PC-9 (cell line): ENCODE measurements around the gene PRXL2A. TPM values are rescaled to one million over a fixed set of nuclear protein-coding genes. Genes with fewer than 3 reads are reported as not detected.

ENCODE experiments used
- BruUV-seq: library from RNA; stranded (reverse); fragments of 400-500 nt; replicated peaks from 2 replicates; lab custom pipeline; 2021; lab: Mats Ljungman, UMichigan
- CTCF ChIA-PET: fragments of 300-600 bp; sonication (Branson Sonifier 250); formaldehyde crosslinking; loops from one replicate; lab custom pipeline; 2022; ENCODE audit warnings: antibody characterized with exemption; lab: Charles Lee
- POLR2A ChIA-PET: fragments of 300-600 bp; sonication (Branson Sonifier 250); formaldehyde crosslinking; loops from one replicate; lab custom pipeline; 2022; ENCODE audit warnings: antibody characterized with exemption; ENCODE audit not compliant: unreplicated experiment; lab: Charles Lee
- DNase-seq, 2 experiments: peaks; one replicate each; pipeline versions ENCODE4 v3.0.0 to v3.0.0-alpha.2; 2015 to 2022; ENCODE audit warnings: mixed read lengths in 1 of 2
- H2AFZ ChIP-seq: fragments of 200-600 bp; sonication (generic); 2 replicates; pipeline ENCODE4 v1.8.1; 2017; ENCODE audit warnings: antibody characterized with exemption
- H3F3A ChIP-seq: fragments of 200-600 bp; sonication (generic); 2 replicates; pipeline ENCODE4 v1.8.1; 2017; ENCODE audit warnings: antibody characterized with exemption, mild to moderate bottlenecking, low read depth; ENCODE audit not compliant: insufficient read depth
- H3K27ac ChIP-seq: fragments of 200-600 bp; sonication (generic); 2 replicates; pipeline ENCODE4 v1.6.1; 2016; ENCODE audit warnings: mixed run types
- H3K27me3 ChIP-seq: fragments of 200-600 bp; sonication (generic); 2 replicates; pipeline ENCODE4 v1.6.1; 2016; ENCODE audit warnings: low read depth, mixed run types; ENCODE audit not compliant: insufficient read depth
- H3K36me3 ChIP-seq: fragments of 200-600 bp; sonication (generic); 2 replicates; pipeline ENCODE4 v1.6.1; 2016; ENCODE audit warnings: low read depth, mixed run types
- H3K4me1 ChIP-seq: fragments of 200-600 bp; sonication (generic); replicated peaks from 2 replicates; pipeline ENCODE4 v1.6.1; 2016; ENCODE audit warnings: mixed run types; ENCODE audit not compliant: insufficient read depth
- H3K4me2 ChIP-seq: fragments of 200-600 bp; sonication (generic); 2 replicates; pipeline ENCODE4 v1.6.1; 2017; ENCODE audit warnings: mixed run types
- H3K4me3 ChIP-seq: fragments of 200-600 bp; sonication (generic); 2 replicates; pipeline ENCODE4 v1.6.1; 2016; ENCODE audit warnings: mixed run types
- H3K79me2 ChIP-seq: fragments of 200-600 bp; sonication (generic); 2 replicates; pipeline ENCODE4 v1.6.1; 2017; ENCODE audit warnings: low read depth, mixed run types
- H3K9me2 ChIP-seq: fragments of 200-600 bp; sonication (generic); 2 replicates; pipeline ENCODE4 v1.8.1; 2017; ENCODE audit warnings: mild to moderate bottlenecking; ENCODE audit not compliant: insufficient read depth
- H3K9me3 ChIP-seq: fragments of 200-600 bp; sonication (generic); 2 replicates; pipeline ENCODE4 v1.8.1; 2016; ENCODE audit warnings: low read depth; ENCODE audit not compliant: insufficient read depth
- H4K20me1 ChIP-seq: fragments of 200-600 bp; sonication (generic); 2 replicates; pipeline ENCODE4 v1.8.1; 2017; ENCODE audit not compliant: insufficient read depth
- CTCF ChIP-seq: fragments of 200-600 bp; sonication (generic); conservative IDR thresholded peaks from 2 replicates; pipeline ENCODE4 v1.6.1; 2017; ENCODE audit warnings: mixed run types, antibody characterized with exemption, mild to moderate bottlenecking, moderate library complexity
- EZH2 ChIP-seq: fragments of 200-600 bp; sonication (generic); IDR thresholded peaks from 2 replicates; pipeline ENCODE4 v1.8.0; 2017; ENCODE audit warnings: antibody characterized with exemption, low read depth
- intact Hi-C: fragments of 100-400 bp; cut with micrococcal nuclease; formaldehyde crosslinking; loops from one replicate; pipeline ENCODE4 v1.10.0; 2022; ENCODE audit not compliant: unreplicated experiment
- total RNA-seq: library from RNA; stranded (reverse); gene quantifications from 2 replicates; pipeline ENCODE4 v1.2.3, GENCODE V29; 2021

The PRXL2A gene
- total RNA-seq, 1 experiment from 2014 or later = 88.7 TPM

- Histone ChIP-seq H3K36me3 (no peaks in the 10 kb centered on the region), H4K20me1 (no peaks in the 10 kb centered on the region), H3F3A (no peaks in the 10 kb centered on the region), H3K4me1 (no peaks in the 10 kb centered on the region), H3K27me3 (no peaks in the 10 kb centered on the region), H3K9me2 (no peaks in the 10 kb centered on the region), H3K9me3 (no peaks in the 10 kb centered on the region), H3K27ac (no peak overlapping the region), H3K79me2 (no peaks in the 10 kb centered on the region), H2AFZ (no peak overlapping the region), H3K4me2 (no peak overlapping the region), H3K4me3 (no peak overlapping the region)
- ChIA-PET CTCF (no interaction called here), POLR2A (no interaction called here)
- BruUV-seq = no TSS peak
- intact Hi-C loops = no loop called here
- no peak for DNase-seq
- no peak for TF ChIP-seq EZH2
- TF ChIP-seq CTCF = no peak
Measured at GRCh38 chr10:80394358-80394916, 13.9 kb upstream of the PRXL2A start.

DNA sequence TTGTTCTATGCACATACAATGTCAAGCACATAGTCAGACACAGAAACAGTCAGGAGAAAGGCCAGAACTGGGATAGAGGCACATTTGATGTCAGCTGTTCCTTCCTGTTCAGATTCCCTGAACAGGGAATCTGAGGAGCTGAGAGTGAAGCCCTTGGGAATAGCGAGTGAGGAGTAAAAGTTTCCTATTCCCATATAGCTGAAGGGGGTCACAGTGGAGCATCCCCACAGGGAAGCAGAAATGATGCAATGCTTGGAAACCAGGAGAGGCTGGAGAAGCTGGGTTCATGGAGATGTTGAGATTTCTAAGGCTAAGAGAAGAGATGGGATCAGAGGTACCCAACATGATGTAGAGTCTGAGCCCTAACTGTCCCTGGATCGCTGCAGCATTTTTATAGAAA, 11.3 kb upstream of the PRXL2A start:
- CTCF ChIA-PET = no interaction called here
- Histone ChIP-seq H3F3A (no peaks in the 10 kb centered on the region), H3K9me2 (no peaks in the 10 kb centered on the region), H3K79me2 (no peaks in the 10 kb centered on the region), H3K36me3 (no peaks in the 10 kb centered on the region), H3K4me3 (no peak overlapping the region), H3K27me3 (no peaks in the 10 kb centered on the region), H3K4me1 (peaks cover 10% of the 10 kb centered on the region), H2AFZ (no peak overlapping the region), H3K27ac (no peak overlapping the region), H3K4me2 (no peak overlapping the region), H4K20me1 (no peaks in the 10 kb centered on the region), H3K9me3 (no peaks in the 10 kb centered on the region)
- no TSS peak for BruUV-seq
- POLR2A ChIA-PET = interaction anchor here (0.6 kb wide), 1 partner anchor 41 kb away, joined by 4 read pairs; no protein-coding TSS in a partner anchor
- TF ChIP-seq EZH2 = no peak
- TF ChIP-seq CTCF = no peak
- intact Hi-C loops = no loop called here
- no peak for DNase-seq

DNA sequence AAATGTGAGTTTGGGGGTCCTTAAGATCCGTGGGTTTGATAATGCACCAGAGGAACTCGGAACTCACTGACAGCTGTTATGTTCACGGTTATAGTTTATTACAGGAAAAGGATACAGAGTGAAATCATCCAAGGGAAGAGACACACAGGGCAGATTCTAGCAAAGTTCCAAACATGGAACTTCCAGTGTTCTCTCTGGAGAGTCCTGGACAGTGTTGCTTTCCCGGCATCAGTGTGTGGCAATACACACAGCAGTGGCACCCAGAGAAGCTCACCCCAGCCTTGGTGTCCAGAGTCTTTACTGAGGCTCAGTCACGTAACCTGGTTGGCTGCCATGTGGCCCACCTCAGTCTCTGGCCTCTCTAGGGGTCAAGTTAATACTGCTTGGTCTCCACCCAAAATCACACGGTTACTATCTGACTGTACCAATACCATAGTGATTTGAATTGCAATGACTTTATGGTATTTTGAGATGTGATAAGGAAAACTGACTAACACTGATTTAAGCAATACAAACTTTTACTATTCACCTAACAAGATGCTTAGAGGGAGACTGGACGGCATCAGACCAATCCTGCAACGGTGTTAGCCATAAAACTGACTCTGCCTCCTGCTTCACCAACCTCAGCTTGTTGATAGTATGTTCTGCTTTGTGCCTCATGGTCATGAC, 8.1 kb upstream of the PRXL2A start:
- BruUV-seq = no TSS peak
- Histone ChIP-seq H3K27me3 (no peaks in the 10 kb centered on the region), H3K4me2 (no peak overlapping the region), H3F3A (no peaks in the 10 kb centered on the region), H3K36me3 (no peaks in the 10 kb centered on the region), H4K20me1 (no peaks in the 10 kb centered on the region), H3K4me3 (no peak overlapping the region), H3K27ac (no peak overlapping the region), H3K4me1 (peaks cover 10% of the 10 kb centered on the region), H2AFZ (no peak overlapping the region), H3K9me3 (no peaks in the 10 kb centered on the region), H3K9me2 (no peaks in the 10 kb centered on the region), H3K79me2 (no peaks in the 10 kb centered on the region)
- TF ChIP-seq CTCF (no peak), EZH2 (no peak)
- intact Hi-C loops = no loop called here
- ChIA-PET CTCF (no interaction called here), POLR2A (no interaction called here)
- no peak for DNase-seq
